OCI-LY3 (cell line): ENCODE measurements around the gene TBC1D1.

Source experiments
- H2AFZ ChIP-seq: fragments of 200-600, 300-600 bp; shearing (Covaris generic); 2 replicates; pipeline ENCODE4 v1.6.0; 2014; ENCODE audit warnings: antibody characterized with exemption, low read depth, low read length
- H3K27ac ChIP-seq: fragments of 200-600, 300-600 bp; sonication (generic); 2 replicates; pipeline ENCODE4 v1.5.1; 2014; ENCODE audit warnings: mild to moderate bottlenecking, low read length, moderate library complexity, mixed read lengths
- H3K27me3 ChIP-seq: fragments of 200-600, 300-600 bp; sonication (generic); 2 replicates; pipeline ENCODE4 v1.6.1; 2014; ENCODE audit warnings: low read depth, low read length, mixed read lengths
- H3K36me3 ChIP-seq: fragments of 200-600, 300-600 bp; sonication (generic); replicated peaks from 2 replicates; pipeline ENCODE3; 2014; ENCODE audit warnings: low read depth, low read length, mixed read lengths
- H3K4me1 ChIP-seq: fragments of 300-600, 200-600 bp; sonication (generic); 2 replicates; pipeline ENCODE4 v1.6.1; 2014; ENCODE audit warnings: low read length, mixed read lengths
- H3K4me2 ChIP-seq: fragments of 200-600, 300-600 bp; sonication (generic); 2 replicates; pipeline ENCODE4 v1.6.1; 2014; ENCODE audit warnings: low read length, mixed read lengths
- H3K4me3 ChIP-seq: fragments of 300-600, 200-600 bp; sonication (generic); 2 replicates; pipeline ENCODE4 v1.5.1; 2014; ENCODE audit warnings: antibody characterized with exemption, mild to moderate bottlenecking, low read length, moderate library complexity
- H3K79me2 ChIP-seq: fragments of 300-600, 200-600 bp; shearing (Covaris generic); 2 replicates; pipeline ENCODE4 v1.6.1; 2014; ENCODE audit warnings: mild to moderate bottlenecking, low read length, mixed read lengths
- H3K9ac ChIP-seq: fragments of 300-600, 200-600 bp; shearing (Covaris generic); 2 replicates; pipeline ENCODE4 v1.6.0; 2014; ENCODE audit warnings: mild to moderate bottlenecking, low read length, moderate library complexity
- H3K9me3 ChIP-seq: fragments of 200-600, 300-600 bp; shearing (Covaris generic); 2 replicates; pipeline ENCODE4 v1.6.1; 2014; ENCODE audit warnings: low read length, mixed read lengths; ENCODE audit not compliant: insufficient read depth
- H4K20me1 ChIP-seq: fragments of 200-600, 300-600 bp; sonication (generic); 2 replicates; pipeline ENCODE4 v1.6.1; 2016; ENCODE audit warnings: low read length, mixed read lengths; ENCODE audit not compliant: insufficient read depth
- CTCF ChIP-seq: fragments of 200-600, 300-600 bp; sonication (generic); IDR thresholded peaks from 2 replicates; pipeline ENCODE4 v1.5.1; 2014; ENCODE audit warnings: antibody characterized with exemption, low read length, low read depth
- EZH2phosphoT487 ChIP-seq: fragments of 200-600 bp; shearing (Covaris generic); IDR thresholded peaks from 2 replicates; pipeline ENCODE4 v1.6.1; 2018; ENCODE audit warnings: antibody characterized with exemption, mixed run types, low read depth

TBC1D1 gene

GRCh38 chr4:38170338-38171169 lies 279.7 kb downstream of the TBC1D1 start:
- Histone ChIP-seq H3K27me3 (peaks cover 64% of the 10 kb centered on the region), H3K4me2 (no peak overlapping the region), H4K20me1 (no peaks in the 10 kb centered on the region), H3K79me2 (no peaks in the 10 kb centered on the region), H2AFZ (no peak overlapping the region), H3K36me3 (no peaks in the 10 kb centered on the region), H3K4me1 (no peaks in the 10 kb centered on the region), H3K9me3 (no peaks in the 10 kb centered on the region), H3K4me3 (no peak overlapping the region), H3K9ac (no peak overlapping the region), H3K27ac (no peak overlapping the region)
- TF ChIP-seq CTCF (no peak), EZH2phosphoT487 (no peak)

GRCh38 chr4:38172078-38172477 lies 281.2 kb downstream of the TBC1D1 start:
- Histone ChIP-seq H3K4me3 (no peak overlapping the region), H3K27me3 (peaks cover 60% of the 10 kb centered on the region), H3K4me2 (no peak overlapping the region), H3K4me1 (no peaks in the 10 kb centered on the region), H3K79me2 (no peaks in the 10 kb centered on the region), H3K27ac (no peak overlapping the region), H4K20me1 (no peaks in the 10 kb centered on the region), H3K36me3 (no peaks in the 10 kb centered on the region), H2AFZ (no peak overlapping the region), H3K9me3 (no peaks in the 10 kb centered on the region), H3K9ac (no peak overlapping the region)
- no peak for TF ChIP-seq EZH2phosphoT487
- no peak for TF ChIP-seq CTCF

GRCh38 chr4:38173935-38174518 lies 283.1 kb downstream of the TBC1D1 start:
- Histone ChIP-seq H2AFZ (no peak overlapping the region), H3K4me3 (no peak overlapping the region), H3K36me3 (no peaks in the 10 kb centered on the region), H4K20me1 (no peaks in the 10 kb centered on the region), H3K27ac (no peak overlapping the region), H3K79me2 (no peaks in the 10 kb centered on the region), H3K9ac (no peak overlapping the region), H3K4me2 (no peak overlapping the region), H3K4me1 (0 out of 2 replicates have a peak, but pooled peaks cover 2% of the 10 kb centered on the region), H3K9me3 (no peaks in the 10 kb centered on the region), H3K27me3 (peaks cover 72% of the 10 kb centered on the region)
- TF ChIP-seq CTCF (no peak), EZH2phosphoT487 (no peak)

DNA sequence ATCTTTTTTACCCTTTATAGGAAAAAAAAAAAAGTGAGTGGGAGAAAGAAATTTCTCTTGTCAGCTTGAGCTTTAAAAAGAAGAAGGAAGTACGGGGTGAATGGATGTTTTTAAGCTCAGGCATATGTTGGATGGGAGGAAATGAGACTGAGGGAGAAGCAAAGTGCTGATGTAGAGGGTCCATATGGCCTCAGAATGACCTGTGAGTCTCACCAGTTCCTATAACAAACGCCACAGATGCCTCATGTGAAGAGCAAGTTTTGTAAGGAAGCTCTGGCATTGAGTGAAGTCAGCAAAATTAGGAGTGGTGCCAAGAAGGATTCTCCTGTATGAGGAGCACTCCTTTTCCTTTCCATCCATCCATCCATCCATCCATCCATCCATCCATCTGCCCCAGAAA lies 283.9 kb downstream of the TBC1D1 start:
- Histone ChIP-seq H3K36me3 (no peaks in the 10 kb centered on the region), H2AFZ (no peak overlapping the region), H3K9ac (no peak overlapping the region), H3K9me3 (no peaks in the 10 kb centered on the region), H3K27ac (no peak overlapping the region), H3K4me2 (no peak overlapping the region), H3K79me2 (no peaks in the 10 kb centered on the region), H4K20me1 (no peaks in the 10 kb centered on the region), H3K4me1 (0 out of 2 replicates have a peak, but pooled peaks cover 2% of the 10 kb centered on the region), H3K27me3 (peaks cover 66% of the 10 kb centered on the region), H3K4me3 (no peak overlapping the region)
- TF ChIP-seq CTCF (no peak), EZH2phosphoT487 (no peak)
